ENCODE data around the gene PRKAR1B. TPM values are rescaled to one million over a fixed set of nuclear protein-coding genes. Genes with fewer than 3 reads are reported as not detected.

Gene PRKAR1B
- total and polyA plus RNA-seq, 8 donors, result 16.3 to 43.5 (median 37.6) TPM

DNA sequence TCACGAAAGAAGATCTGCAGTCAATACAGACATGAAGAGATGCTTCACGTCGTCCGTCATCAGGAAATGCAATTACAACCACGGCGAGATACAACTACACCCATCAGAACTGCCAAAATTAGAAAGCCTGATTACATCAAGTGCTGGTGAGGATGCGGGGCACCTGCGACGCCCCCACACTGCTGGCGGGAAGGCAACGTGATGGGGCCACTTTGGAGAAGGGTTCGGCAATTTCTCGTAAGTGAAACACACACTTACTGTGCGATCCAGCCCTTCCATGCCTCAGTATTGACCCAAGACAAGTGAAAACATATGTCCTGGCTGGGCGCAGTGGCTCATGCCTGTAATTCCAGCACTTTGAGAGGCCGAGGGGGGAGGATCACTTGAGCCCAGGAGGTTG lies 181.6 kb downstream of the PRKAR1B start:
- Histone ChIP-seq H3K36me3 (no peaks in the 10 kb centered on the region), H3K4me3 (no peak overlapping the region), H3K4me1 (no peaks in the 10 kb centered on the region), H3K27ac (no peak overlapping the region), H3K9me3 (no peaks in the 10 kb centered on the region), H3K27me3 (no peaks in the 10 kb centered on the region)
- ATAC-seq (no peak), DNase-seq (peak in 1 of 4 donors; percentile 34)
- no peak for TF ChIP-seq CTCF (IDR thresholded peaks at IDR 0.05)
- intact Hi-C loops (cut with DNase I), result no loop called here

- Histone ChIP-seq H3K9me3 (no peaks in the 10 kb centered on the region), H3K4me1 (no peaks in the 10 kb centered on the region), H3K4me3 (no peak overlapping the region), H3K27me3 (no peaks in the 10 kb centered on the region), H3K36me3 (no peaks in the 10 kb centered on the region), H3K27ac (no peak overlapping the region)
- intact Hi-C loops (cut with DNase I), result no loop called here
- ATAC-seq, result no peak
- peak in 1 of 4 donors; percentile 44 for DNase-seq
- TF ChIP-seq CTCF (IDR thresholded peaks at IDR 0.05), result no peak
These were observed 182.5 kb downstream of the PRKAR1B start for GRCh38 chr7:544338-545221.

- Histone ChIP-seq H3K9me3 (no peaks in the 10 kb centered on the region), H3K27me3 (no peaks in the 10 kb centered on the region), H3K4me3 (no peak overlapping the region), H3K27ac (no peak overlapping the region), H3K4me1 (peaks cover 2 to 5% of the 10 kb centered on the region in 2 donors), H3K36me3 (no peaks in the 10 kb centered on the region)
- ATAC-seq (no peak), DNase-seq (peak in 1 of 4 donors; percentile 67)
- intact Hi-C loops (cut with DNase I), result no loop called here
- no peak for TF ChIP-seq CTCF (IDR thresholded peaks at IDR 0.05)
These were observed 183.4 kb downstream of the PRKAR1B start for GRCh38 chr7:543501-544337.

GRCh38 chr7:542713-543500 lies 184.2 kb downstream of the PRKAR1B start:
- intact Hi-C loops (cut with DNase I), result no loop called here
- no peaks in the 10 kb centered on the region for H3K36me3 ChIP-seq
- no peaks in the 10 kb centered on the region for H3K9me3 ChIP-seq
- peak; percentile 1 for ATAC-seq
- H3K27ac ChIP-seq, result no peak overlapping the region
- H3K4me3 ChIP-seq, result no peak overlapping the region
- no peaks in the 10 kb centered on the region for H3K27me3 ChIP-seq
- peaks cover 10 to 12% of the 10 kb centered on the region in 2 donors for H3K4me1 ChIP-seq
- TF ChIP-seq CTCF (IDR thresholded peaks at IDR 0.05), result no peak
- peak in 1 of 4 donors; percentile 76 for DNase-seq
